Astrocyte of the spinal cord (primary cell): ENCODE results near the gene CCAR1.
"Not testable (repeated sequence)": the region's sequence is repeated elsewhere in the genome, so short reads cannot be mapped to it uniquely, and the experiment has no call there.

Experiments used
- DNase-seq: peaks from one replicate; pipeline ENCODE4 v3.0.0; 2011; ENCODE audit warnings: low read depth, low spot score
- H3K4me3 ChIP-seq: 2 replicates; pipeline ENCODE4 v1.5.1; 2011; ENCODE audit warnings: low read depth, mild to moderate bottlenecking, low read length, moderate library complexity
- CTCF ChIP-seq: IDR thresholded peaks from 2 replicates; pipeline ENCODE4 v1.5.1; 2012; ENCODE audit warnings: low read depth, mild to moderate bottlenecking, low read length, inconsistent platforms
- in situ Hi-C: cut with HindIII; loops from 2 replicates; pipeline ENCODE4 v1.10.0; 2017; ENCODE audit warnings: low sequenced_read_pairs

CCAR1 gene

GRCh38 chr10:68792115-68792514 lies 71.1 kb downstream of the CCAR1 start:
- no peak overlapping the region for H3K4me3 ChIP-seq
- TF ChIP-seq CTCF = no peak
- in situ Hi-C loops = no loop called here
- DNase-seq = peak; percentile 22

- no peak for TF ChIP-seq CTCF
- in situ Hi-C loops = no loop called here
- H3K4me3 ChIP-seq = no peak overlapping the region
- DNase-seq = no peak
These were observed 75.0 kb downstream of the CCAR1 start for GRCh38 chr10:68795886-68796532.

- no peak overlapping the region for H3K4me3 ChIP-seq
- in situ Hi-C loops = no loop called here
- peak; percentile 57 for DNase-seq
- TF ChIP-seq CTCF = no peak
These were observed 75.6 kb downstream of the CCAR1 start for GRCh38 chr10:68796605-68797004.

- no peak overlapping the region for H3K4me3 ChIP-seq
- in situ Hi-C loops = no loop called here
- no peak for TF ChIP-seq CTCF
- no peak for DNase-seq
These were observed 79.2 kb downstream of the CCAR1 start for GRCh38 chr10:68800211-68800610.

GRCh38 chr10:68804692-68805091 lies 83.7 kb downstream of the CCAR1 start:
- DNase-seq = no peak
- no peak overlapping the region for H3K4me3 ChIP-seq
- TF ChIP-seq CTCF = no peak
- in situ Hi-C loops = no loop called here

GRCh38 chr10:68810830-68811229 lies 89.8 kb downstream of the CCAR1 start:
- H3K4me3 ChIP-seq, in situ Hi-C loops, DNase-seq: not testable (repeated sequence)

- no peak overlapping the region for H3K4me3 ChIP-seq
- in situ Hi-C loops = no loop called here
- no peak for DNase-seq
- no peak for TF ChIP-seq CTCF
These were observed 90.4 kb downstream of the CCAR1 start for GRCh38 chr10:68811314-68812009.
